22Rv1 (cell line): Measurements from ENCODE around the gene LTC4S.

Source experiments
- ZFX ChIP-seq: fragments of 450-650 bp; IDR thresholded peaks from 2 replicates; pipeline ENCODE4 v1.6.1; 2017; ENCODE audit warnings: antibody characterized with exemption, borderline replicate concordance
- TF ChIP-seq, protein P1 (sequence below): fragments of 450-650 bp; IDR thresholded peaks from 2 replicates; pipeline ENCODE4 v1.5.1; 2017; ENCODE audit warnings: mild to moderate bottlenecking

DNA sequence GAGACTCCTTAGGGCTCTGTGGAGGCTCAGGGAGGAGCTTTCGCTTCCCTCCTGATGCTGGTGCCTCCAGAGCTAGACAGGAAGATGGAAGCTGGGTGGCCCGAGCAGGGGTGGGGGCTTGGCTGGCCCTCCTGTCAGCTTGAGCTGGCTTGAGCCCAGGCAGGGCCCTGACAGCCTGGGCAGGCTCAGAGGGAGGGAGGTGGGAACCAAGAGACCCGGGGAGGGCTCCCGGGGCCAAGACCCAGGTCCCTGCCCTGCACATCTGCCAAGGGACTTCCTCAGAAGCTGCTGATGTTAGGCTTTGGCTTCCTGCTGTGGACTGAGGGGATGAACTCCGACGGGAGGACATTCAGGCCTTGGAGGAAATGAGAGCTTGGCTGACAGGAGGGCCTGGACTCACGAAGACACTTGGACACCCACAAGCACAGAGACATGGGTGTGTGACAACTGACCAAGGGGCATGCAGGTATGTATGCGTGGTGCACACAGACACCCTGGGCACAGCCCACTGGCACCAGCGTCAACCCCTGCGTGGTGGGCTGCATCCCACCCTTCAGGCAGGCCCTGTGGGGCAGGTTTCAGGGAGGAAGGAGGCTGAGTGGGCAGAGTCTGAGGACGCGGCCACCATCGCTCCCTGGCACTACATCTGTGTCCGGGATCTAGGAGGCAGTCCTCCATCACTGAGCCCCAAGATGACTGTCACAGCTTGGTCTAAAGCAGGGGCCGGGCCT, 1.7 kb upstream of the LTC4S start:
- TF ChIP-seq, protein P1, sequence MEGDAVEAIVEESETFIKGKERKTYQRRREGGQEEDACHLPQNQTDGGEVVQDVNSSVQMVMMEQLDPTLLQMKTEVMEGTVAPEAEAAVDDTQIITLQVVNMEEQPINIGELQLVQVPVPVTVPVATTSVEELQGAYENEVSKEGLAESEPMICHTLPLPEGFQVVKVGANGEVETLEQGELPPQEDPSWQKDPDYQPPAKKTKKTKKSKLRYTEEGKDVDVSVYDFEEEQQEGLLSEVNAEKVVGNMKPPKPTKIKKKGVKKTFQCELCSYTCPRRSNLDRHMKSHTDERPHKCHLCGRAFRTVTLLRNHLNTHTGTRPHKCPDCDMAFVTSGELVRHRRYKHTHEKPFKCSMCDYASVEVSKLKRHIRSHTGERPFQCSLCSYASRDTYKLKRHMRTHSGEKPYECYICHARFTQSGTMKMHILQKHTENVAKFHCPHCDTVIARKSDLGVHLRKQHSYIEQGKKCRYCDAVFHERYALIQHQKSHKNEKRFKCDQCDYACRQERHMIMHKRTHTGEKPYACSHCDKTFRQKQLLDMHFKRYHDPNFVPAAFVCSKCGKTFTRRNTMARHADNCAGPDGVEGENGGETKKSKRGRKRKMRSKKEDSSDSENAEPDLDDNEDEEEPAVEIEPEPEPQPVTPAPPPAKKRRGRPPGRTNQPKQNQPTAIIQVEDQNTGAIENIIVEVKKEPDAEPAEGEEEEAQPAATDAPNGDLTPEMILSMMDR, result no peak
- TF ChIP-seq ZFX, result no peak
